ENCODE data around the gene PLOD1.
"Not testable (repeated sequence)": the region's sequence is repeated elsewhere in the genome, so short reads cannot be mapped to it uniquely, and the experiment has no call there.

PLOD1 gene

GRCh38 chr1:12008355-12008754 is 73.8 kb downstream of the PLOD1 start:
- not testable (repeated sequence) for DNase-seq

DNA sequence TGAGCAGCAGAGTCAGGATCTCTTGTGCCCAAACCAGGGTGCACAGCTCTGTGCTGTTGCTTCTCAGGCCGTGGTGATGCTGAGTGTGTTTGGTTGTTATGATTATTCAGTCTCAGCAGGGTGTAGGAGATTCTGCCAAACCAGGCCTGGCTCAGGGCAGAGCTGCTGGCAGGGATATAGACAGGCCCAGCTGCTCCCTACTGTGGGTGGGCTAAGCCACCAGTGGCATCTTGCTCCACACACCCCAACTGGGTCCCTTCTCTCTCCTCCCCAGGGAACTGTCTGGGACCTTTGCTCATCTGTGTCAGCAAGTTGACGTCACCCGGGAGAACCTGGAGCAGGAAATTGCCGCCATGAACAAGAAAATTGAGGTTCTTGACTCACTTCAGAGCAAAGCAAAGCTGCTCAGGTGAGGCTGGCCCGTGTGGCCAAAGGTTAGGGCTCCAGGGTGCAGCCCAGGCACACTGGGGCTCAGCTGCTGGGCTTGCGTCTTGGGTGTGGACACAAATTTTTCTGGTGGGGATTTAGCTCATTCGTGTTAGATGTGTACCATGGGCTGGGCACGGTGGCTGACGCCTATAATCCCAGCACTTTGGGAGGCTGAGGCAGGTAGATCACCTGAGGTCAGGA is 74.9 kb downstream of the PLOD1 start:
- DNase-seq, result no peak

DNA sequence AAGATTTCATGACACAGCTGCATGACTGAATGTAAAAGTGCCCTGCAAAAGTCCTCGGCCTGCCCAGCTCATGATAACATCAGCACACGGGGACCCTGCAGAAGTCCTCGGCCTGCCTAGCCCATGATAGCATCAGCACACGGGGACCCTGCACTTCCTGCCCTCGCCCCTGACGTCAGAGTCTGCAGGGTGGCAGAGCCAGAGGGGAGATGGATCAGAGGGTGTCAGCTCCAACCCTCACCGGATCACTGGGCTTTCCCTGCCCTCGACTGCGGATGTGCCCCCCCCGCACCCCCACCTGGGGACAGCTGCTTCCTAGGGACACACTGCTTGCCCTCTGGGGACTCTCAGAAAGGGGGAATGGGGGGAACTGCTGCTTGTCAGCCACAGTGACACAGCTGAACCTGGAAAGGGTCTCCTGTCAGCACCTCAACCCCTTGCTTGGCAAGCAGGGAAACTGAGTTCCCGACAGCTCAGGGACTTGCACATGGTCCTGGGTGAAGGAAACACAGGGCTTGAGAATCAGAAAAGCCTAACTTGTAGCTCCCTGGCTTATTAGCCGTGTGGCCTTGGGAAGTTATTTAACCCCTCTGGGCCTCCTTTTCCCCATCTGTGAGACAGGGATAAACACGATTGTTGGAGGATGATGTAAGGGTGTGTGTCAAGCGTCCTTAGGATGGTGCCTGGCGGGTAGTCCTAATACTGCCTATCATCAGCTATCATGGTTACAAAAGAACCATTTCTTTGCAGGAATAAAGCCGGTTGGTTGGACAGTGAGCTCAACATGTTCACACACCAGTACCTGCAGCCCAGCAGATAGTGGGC is 76.4 kb downstream of the PLOD1 start:
- DNase-seq, result no peak

DNA sequence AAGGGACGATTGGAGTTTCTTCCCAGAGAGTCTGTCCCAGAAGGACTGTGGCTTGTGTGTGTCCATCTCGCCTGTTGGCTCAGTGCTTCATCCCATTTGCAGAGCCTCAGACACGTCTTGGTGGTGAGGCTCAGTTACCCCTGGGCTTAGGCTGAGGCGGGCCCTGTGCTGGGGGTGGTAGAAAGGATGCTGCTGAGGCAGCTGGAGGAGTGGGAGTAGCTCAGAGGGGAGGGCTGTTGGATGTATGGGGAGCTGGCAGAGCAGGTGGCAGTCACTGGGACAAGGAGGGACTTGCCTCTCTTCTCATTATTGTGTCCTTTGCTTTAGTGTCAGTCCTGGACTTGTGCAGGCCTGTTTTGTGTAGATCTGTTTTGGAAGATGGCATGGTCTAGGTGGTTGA is 77.5 kb downstream of the PLOD1 start:
- DNase-seq, result no peak

- DNase-seq, result no peak
These were observed 78.2 kb downstream of the PLOD1 start for GRCh38 chr1:12012560-12013316.

DNA sequence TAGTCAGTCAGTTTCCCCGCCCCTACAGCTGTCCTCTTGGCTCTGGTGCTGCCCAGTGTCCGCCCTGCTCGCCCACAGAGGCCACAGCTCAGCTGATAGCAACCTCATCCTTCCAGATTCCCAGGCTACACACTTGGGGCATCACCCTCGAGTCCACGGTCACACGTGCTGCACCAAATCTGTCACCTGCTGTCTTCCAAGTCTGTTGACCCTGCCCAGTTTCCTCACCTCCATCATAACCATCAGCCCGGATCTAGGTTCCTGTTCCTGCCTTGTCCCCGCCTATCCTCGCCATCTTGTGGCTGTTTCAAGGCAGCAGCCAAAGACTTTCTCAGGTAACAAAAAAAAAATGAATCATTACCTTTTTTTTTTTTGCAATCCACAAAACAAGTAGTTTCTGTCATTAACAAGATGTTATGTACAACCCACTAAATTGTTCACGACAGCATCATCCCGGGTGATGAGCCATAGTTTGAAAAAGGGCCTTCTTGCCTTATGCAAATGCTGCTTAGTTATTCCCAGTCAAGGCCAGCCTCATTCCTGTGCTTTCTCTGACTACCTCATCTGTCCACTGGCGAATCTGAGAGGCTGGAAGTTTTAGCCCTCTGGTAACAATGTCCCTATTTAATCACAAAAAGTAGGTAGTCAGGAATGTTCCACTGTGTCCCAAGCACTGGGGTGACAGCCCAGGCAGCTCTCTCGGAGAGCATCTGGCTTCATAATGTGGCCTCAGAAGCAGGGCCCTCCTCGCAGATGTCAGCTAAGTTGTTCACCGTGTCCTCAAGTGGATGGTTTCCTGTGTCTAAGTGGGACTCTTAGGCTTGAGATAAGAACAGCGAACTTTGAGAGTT is 79.8 kb downstream of the PLOD1 start:
- no peak for DNase-seq

- no peak for DNase-seq
These were observed 80.5 kb downstream of the PLOD1 start for GRCh38 chr1:12015001-12015491.

DNA sequence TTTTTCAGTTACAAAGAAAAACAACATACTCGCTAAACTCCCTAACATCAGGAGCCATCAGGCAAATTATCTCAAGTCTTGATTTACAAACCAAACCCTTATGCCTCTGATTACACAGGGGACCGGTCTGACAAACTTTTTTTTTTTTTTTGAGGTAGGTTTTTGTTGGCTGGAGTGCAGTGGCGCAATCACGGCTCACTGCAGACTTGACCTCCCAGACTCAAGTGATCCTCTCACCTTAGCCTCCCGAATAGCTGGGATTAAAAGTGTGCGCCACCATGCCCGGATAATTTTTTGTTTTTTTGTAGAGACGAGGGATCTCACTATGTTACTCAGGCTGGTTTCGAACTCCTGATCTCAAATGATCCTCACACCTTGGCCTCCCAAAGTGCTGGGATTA is 81.0 kb downstream of the PLOD1 start:
- DNase-seq, result no peak

- DNase-seq, result no peak
These were observed 81.7 kb downstream of the PLOD1 start for GRCh38 chr1:12016182-12016581.

DNA sequence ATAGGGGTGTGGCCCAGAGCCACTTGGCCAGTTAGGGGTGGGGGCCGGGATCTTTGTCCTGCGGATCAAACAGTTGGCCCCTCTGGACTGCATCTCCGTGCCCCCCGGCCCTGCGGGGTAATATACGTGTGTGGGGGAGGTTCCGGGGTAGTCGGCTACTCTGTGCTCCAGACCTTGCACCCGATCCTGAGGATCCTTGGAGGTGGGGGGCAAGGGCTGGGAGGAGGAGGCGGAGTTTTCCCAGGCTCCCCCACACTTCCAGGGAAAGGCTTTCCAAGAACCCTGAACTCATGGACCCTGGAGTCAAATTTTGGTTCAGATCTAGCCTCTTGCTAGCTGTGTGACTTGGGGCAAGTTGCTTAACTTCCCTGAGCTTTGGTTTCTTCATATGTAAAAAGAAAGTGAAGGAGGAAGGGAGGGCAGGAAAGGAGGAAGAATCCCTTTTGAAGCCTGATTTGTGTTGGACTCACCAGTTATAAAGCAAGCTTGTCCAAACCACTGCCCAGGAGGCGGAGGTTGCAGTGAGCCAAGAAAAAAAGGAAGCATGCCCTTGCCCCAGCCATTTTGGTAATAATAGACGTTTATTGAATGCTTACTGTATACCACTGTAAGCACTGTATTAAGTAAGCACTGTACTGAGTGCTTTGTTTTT is 85.5 kb downstream of the PLOD1 start:
- no peak for DNase-seq

DNA sequence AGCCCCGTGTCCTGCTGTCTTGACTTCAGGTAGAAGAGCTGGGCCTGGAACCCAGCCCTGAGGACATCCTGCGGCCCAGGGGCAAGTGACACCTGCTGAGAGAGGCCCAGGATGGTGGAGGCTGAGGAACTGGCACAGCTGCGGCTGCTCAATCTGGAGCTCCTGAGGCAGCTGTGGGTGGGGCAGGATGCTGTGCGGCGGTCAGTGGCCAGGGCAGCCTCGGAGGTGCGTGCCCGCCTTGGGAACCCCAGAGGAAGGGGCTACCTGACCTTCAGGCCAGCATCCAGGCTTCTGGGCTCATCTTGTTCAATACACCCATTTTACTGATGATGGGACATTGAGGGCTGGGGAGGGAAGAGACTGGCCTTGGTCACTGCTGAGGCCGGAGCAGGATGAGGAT is 87.1 kb downstream of the PLOD1 start:
- no peak for DNase-seq

GRCh38 chr1:12022036-12022435 is 87.5 kb downstream of the PLOD1 start:
- DNase-seq, result no peak
